Panc1 (cell line): ENCODE data around the gene NSD1.
A peak's percentile ranks its signal among the peaks of the same experiment; 100 is the strongest.

ENCODE experiments used
- CTCF ChIP-seq: fragments of 450-650 bp; IDR thresholded peaks from 2 replicates; pipeline ENCODE4 v1.5.1; 2017; ENCODE audit warnings: mild to moderate bottlenecking
- REST ChIP-seq, 2 experiments: IDR thresholded peaks; 2 replicates each; pipeline ENCODE4 v1.6.1; 2011 to 2012; ENCODE audit warnings: low read depth in 2 of 2, control low read depth in 1 of 2, low read length in 1 of 2, mild to moderate bottlenecking in 1 of 2, moderate library complexity in 1 of 2; ENCODE audit not compliant: insufficient read depth in 1 of 2

- TF ChIP-seq REST (IDR thresholded peaks at IDR 0.05; ENCODE audit: insufficient read depth in 1 of 2, low read depth in 2 of 2, low read length in 1 of 2) = no peak
- peak; percentile 99 for TF ChIP-seq CTCF
Observed at GRCh38 chr5:177113566-177114424, 19.8 kb upstream of the NSD1 start.
